Transverse colon (tissue), 4 donors: ENCODE measurements around the gene LSM12.

ENCODE experiments used
- CTCF ChIP-seq, 5 experiments: fragments of 200-600 bp in 3 of 5; fragments of 450-650 bp in 2 of 5; sonication (generic) in 3 of 5; IDR thresholded peaks; 1 replicate in 2 of 5; 2 replicates in 3 of 5; pipeline ENCODE4 v1.5.1; 2016 to 2017; ENCODE audit warnings: antibody characterized with exemption in 5 of 5, inconsistent platforms in 3 of 5, mild to moderate bottlenecking in 2 of 5, moderate library complexity in 1 of 5
- EP300 ChIP-seq: sonication (generic); formaldehyde crosslinking; IDR thresholded peaks from one replicate; pipeline ENCODE4 v1.6.1; 2017; ENCODE audit warnings: antibody characterized with exemption, low read depth
- POLR2A ChIP-seq: fragments of 450-650 bp; IDR thresholded peaks from one replicate; pipeline ENCODE4 v1.6.1; 2016; ENCODE audit warnings: antibody characterized with exemption, mild to moderate bottlenecking, moderate library complexity
- POLR2AphosphoS5 ChIP-seq, 3 donors: sonication (generic); formaldehyde crosslinking; IDR thresholded peaks; one replicate each; pipeline ENCODE4 v1.6.1; 2016; ENCODE audit warnings: antibody characterized with exemption in 3 of 3

GRCh38 chr17:44113382-44113781 lies 46.9 kb upstream of the LSM12 start:
- no peak for TF ChIP-seq POLR2A
- TF ChIP-seq CTCF (IDR thresholded peaks at IDR 0.05) = no peak
- no peak for TF ChIP-seq POLR2AphosphoS5 (IDR thresholded peaks at IDR 0.05)
- TF ChIP-seq EP300 = no peak
